C4-2B (cell line): ENCODE measurements around the gene FRMD3.

Experiments
- ZFX ChIP-seq: fragments of 450-650 bp; IDR thresholded peaks from 2 replicates; pipeline ENCODE4 v1.6.1; 2017
- TF ChIP-seq, protein P1 (sequence below): fragments of 450-650 bp; conservative IDR thresholded peaks from 2 replicates; pipeline ENCODE4 v1.5.1; 2017; ENCODE audit warnings: mild to moderate bottlenecking

DNA sequence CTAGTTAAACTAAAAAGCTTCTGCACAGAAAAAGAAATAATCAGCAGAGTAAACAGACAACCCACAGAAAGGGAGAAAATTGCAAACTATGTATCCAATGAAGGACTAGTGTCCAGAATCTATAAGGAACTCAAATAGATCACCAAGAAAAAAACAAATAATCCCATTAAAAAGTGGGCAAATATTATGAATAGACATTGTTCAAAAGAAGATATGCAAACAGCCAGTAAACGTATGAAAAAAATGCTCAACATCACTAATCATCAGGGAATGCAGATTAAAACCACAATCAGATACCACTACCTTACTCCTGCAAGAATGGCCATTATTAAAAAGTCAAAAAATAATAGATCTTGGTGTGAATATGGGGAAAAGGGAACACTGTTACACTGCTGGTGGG, 119.9 kb downstream of the FRMD3 start:
- TF ChIP-seq, protein P1, sequence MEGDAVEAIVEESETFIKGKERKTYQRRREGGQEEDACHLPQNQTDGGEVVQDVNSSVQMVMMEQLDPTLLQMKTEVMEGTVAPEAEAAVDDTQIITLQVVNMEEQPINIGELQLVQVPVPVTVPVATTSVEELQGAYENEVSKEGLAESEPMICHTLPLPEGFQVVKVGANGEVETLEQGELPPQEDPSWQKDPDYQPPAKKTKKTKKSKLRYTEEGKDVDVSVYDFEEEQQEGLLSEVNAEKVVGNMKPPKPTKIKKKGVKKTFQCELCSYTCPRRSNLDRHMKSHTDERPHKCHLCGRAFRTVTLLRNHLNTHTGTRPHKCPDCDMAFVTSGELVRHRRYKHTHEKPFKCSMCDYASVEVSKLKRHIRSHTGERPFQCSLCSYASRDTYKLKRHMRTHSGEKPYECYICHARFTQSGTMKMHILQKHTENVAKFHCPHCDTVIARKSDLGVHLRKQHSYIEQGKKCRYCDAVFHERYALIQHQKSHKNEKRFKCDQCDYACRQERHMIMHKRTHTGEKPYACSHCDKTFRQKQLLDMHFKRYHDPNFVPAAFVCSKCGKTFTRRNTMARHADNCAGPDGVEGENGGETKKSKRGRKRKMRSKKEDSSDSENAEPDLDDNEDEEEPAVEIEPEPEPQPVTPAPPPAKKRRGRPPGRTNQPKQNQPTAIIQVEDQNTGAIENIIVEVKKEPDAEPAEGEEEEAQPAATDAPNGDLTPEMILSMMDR = no peak
- no peak for TF ChIP-seq ZFX
